OCI-LY7 (cell line): ENCODE measurements around the gene P2RY14.

ENCODE experiments used
- EZH2phosphoT487 ChIP-seq: fragments of 200-600 bp; sonication (generic); IDR thresholded peaks from 2 replicates; pipeline ENCODE4 v1.6.1; 2018; ENCODE audit warnings: low read depth, borderline replicate concordance, mild to moderate bottlenecking, mixed run types, antibody characterized with exemption, low read length, moderate library complexity, mixed read lengths
- TF ChIP-seq, protein P1 (sequence below): fragments of 200-600 bp; sonication (generic); conservative IDR thresholded peaks from 2 replicates; pipeline ENCODE4 v1.5.1; 2014; ENCODE audit warnings: mild to moderate bottlenecking, antibody characterized with exemption, low read length, moderate library complexity, mixed read lengths

GRCh38 chr3:151268267-151269235 is 9.8 kb downstream of the P2RY14 start:
- TF ChIP-seq, protein P1, sequence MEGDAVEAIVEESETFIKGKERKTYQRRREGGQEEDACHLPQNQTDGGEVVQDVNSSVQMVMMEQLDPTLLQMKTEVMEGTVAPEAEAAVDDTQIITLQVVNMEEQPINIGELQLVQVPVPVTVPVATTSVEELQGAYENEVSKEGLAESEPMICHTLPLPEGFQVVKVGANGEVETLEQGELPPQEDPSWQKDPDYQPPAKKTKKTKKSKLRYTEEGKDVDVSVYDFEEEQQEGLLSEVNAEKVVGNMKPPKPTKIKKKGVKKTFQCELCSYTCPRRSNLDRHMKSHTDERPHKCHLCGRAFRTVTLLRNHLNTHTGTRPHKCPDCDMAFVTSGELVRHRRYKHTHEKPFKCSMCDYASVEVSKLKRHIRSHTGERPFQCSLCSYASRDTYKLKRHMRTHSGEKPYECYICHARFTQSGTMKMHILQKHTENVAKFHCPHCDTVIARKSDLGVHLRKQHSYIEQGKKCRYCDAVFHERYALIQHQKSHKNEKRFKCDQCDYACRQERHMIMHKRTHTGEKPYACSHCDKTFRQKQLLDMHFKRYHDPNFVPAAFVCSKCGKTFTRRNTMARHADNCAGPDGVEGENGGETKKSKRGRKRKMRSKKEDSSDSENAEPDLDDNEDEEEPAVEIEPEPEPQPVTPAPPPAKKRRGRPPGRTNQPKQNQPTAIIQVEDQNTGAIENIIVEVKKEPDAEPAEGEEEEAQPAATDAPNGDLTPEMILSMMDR = no peak
- TF ChIP-seq EZH2phosphoT487 = no peak
